ENCODE data around the gene COL4A1. TPM values are rescaled to one million over a fixed set of nuclear protein-coding genes. Genes with fewer than 3 reads are reported as not detected.

Gene COL4A1
- total RNA-seq, 1 experiment from 2014 or later = not detected

DNA sequence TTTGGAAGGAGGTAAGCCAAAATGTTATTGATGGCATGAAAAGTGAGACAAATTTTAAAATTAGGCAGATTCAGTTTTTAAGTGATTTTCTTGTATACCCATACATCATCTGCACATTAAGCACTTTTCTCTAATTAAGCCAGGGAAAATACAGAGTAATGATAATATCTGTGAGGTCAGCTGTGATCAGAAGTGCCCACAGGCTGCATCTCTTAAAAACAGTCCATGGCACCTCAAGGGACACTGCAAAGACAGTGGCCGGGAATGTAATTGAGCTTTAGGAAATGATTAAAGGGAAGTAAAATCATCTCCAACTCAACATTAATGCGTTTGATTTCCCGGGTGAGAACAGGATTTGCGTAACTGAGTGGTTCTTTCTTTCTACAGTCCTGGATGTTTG, 2.0 kb downstream of the COL4A1 start:
- no peak for DNase-seq
- Histone ChIP-seq H3K9ac (ENCODE audit: low read length) (no peak overlapping the region), H2AFZ (ENCODE audit: low read length) (no peak overlapping the region), H3K27ac (ENCODE audit: low read length) (no peak overlapping the region), H3K79me2 (ENCODE audit: low read length) (no peaks in the 10 kb centered on the region), H3K9me3 (ENCODE audit: low read length) (no peaks in the 10 kb centered on the region), H3K4me1 (ENCODE audit: low read length) (no peaks in the 10 kb centered on the region), H3K36me3 (ENCODE audit: insufficient read depth, low read length) (no peaks in the 10 kb centered on the region), H3K9me2 (replicated peaks; ENCODE audit: insufficient read depth, low read length) (no peaks in the 10 kb centered on the region), H3K4me2 (ENCODE audit: low read depth, low read length, poor library complexity, severe bottlenecking) (no peak overlapping the region), H3K27me3 (ENCODE audit: low read length) (no peaks in the 10 kb centered on the region), H3K4me3 (ENCODE audit: low read length) (no peak overlapping the region), H4K20me1 (ENCODE audit: insufficient read depth, low read depth, low read length) (no peaks in the 10 kb centered on the region)

DNA sequence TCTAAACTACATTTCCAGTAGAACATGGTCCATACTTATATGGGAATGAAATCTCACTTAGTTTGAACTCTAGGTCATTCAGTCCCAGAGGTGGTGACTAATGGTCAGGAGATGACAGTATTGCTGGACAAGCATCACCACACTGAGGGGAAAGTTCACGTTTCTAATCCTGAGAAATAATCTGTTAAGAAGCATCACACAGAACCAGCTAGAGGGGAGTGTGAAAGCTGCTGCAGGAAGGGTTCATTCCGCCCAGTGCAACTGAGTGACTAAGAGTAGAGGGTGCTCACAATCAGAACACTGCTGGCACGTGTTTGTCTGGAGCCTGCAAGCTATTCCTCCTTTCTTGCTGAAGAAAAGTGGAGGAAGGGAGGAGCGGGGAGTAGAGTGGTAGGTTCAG, 2.7 kb downstream of the COL4A1 start:
- Histone ChIP-seq H3K9me3 (ENCODE audit: low read length) (no peaks in the 10 kb centered on the region), H3K4me3 (ENCODE audit: low read length) (no peak overlapping the region), H4K20me1 (ENCODE audit: insufficient read depth, low read depth, low read length) (no peaks in the 10 kb centered on the region), H2AFZ (ENCODE audit: low read length) (no peak overlapping the region), H3K36me3 (ENCODE audit: insufficient read depth, low read length) (no peaks in the 10 kb centered on the region), H3K27me3 (ENCODE audit: low read length) (no peaks in the 10 kb centered on the region), H3K4me1 (ENCODE audit: low read length) (no peaks in the 10 kb centered on the region), H3K4me2 (ENCODE audit: low read depth, low read length, poor library complexity, severe bottlenecking) (no peak overlapping the region), H3K79me2 (ENCODE audit: low read length) (no peaks in the 10 kb centered on the region), H3K27ac (ENCODE audit: low read length) (no peak overlapping the region), H3K9me2 (replicated peaks; ENCODE audit: insufficient read depth, low read length) (no peaks in the 10 kb centered on the region), H3K9ac (ENCODE audit: low read length) (no peak overlapping the region)
- no peak for DNase-seq

DNA sequence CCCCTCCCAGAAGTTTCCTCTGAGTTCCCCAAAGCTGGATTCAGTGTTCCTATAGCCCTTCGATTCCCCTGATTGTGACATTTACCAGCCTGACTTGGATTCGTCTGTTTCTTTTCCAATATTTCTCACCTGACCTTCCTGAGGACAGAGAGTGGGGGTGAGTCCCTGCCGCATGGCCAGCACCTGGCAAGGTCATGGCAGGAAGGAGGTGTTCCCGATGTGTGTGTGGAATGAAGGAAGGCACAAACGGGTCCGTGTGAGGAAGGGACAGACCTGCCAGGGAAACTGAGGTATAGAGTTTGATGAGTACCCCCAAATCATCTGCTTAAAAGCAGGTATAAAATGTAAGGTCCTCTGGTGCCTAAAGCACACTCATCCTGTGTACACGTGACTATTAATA, 3.3 kb downstream of the COL4A1 start:
- no peak for DNase-seq

DNA sequence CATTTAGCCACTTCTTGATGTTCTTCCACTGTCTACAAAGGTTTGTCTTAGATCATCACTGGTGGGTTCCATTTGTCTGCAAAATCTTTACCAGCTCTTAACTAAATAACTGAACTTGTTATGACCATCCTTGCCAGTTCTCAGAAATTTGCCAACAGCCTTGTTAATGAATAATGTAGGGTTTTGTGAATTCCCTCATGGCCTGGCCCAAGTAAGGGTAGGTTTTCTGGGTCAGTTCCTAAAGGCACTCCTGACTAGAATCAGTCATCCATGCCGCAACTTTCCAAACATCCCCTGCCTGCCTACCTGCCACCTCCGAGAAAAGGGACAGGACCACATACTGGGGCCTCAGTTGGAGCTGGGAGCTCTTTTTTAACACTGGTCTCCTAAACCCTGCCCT, 4.0 kb downstream of the COL4A1 start:
- H3K36me3 ChIP-seq (ENCODE audit: insufficient read depth, low read length) = no peaks in the 10 kb centered on the region
- H3K9me2 ChIP-seq (replicated peaks; ENCODE audit: insufficient read depth, low read length) = no peaks in the 10 kb centered on the region
- no peak overlapping the region for H2AFZ ChIP-seq (ENCODE audit: low read length)
- H3K9me3 ChIP-seq (ENCODE audit: low read length) = no peaks in the 10 kb centered on the region
- no peak overlapping the region for H3K9ac ChIP-seq (ENCODE audit: low read length)
- H3K27me3 ChIP-seq (ENCODE audit: low read length) = no peaks in the 10 kb centered on the region
- H3K4me1 ChIP-seq (ENCODE audit: low read length) = no peaks in the 10 kb centered on the region
- no peak overlapping the region for H3K27ac ChIP-seq (ENCODE audit: low read length)
- DNase-seq = no peak
- H4K20me1 ChIP-seq (ENCODE audit: insufficient read depth, low read depth, low read length) = no peaks in the 10 kb centered on the region
- no peak overlapping the region for H3K4me2 ChIP-seq (ENCODE audit: low read depth, low read length, poor library complexity, severe bottlenecking)
- H3K4me3 ChIP-seq (ENCODE audit: low read length) = no peak overlapping the region
- no peaks in the 10 kb centered on the region for H3K79me2 ChIP-seq (ENCODE audit: low read length)

More for the DNA sequence above, 3.3 kb downstream of the COL4A1 start:
- Histone ChIP-seq H3K27me3 (ENCODE audit: low read length) (no peaks in the 10 kb centered on the region), H2AFZ (ENCODE audit: low read length) (no peak overlapping the region), H3K36me3 (ENCODE audit: insufficient read depth, low read length) (no peaks in the 10 kb centered on the region), H4K20me1 (ENCODE audit: insufficient read depth, low read depth, low read length) (no peaks in the 10 kb centered on the region), H3K9ac (ENCODE audit: low read length) (no peak overlapping the region), H3K9me3 (ENCODE audit: low read length) (no peaks in the 10 kb centered on the region), H3K4me3 (ENCODE audit: low read length) (no peak overlapping the region), H3K4me2 (ENCODE audit: low read depth, low read length, poor library complexity, severe bottlenecking) (no peak overlapping the region), H3K9me2 (replicated peaks; ENCODE audit: insufficient read depth, low read length) (no peaks in the 10 kb centered on the region), H3K4me1 (ENCODE audit: low read length) (no peaks in the 10 kb centered on the region), H3K27ac (ENCODE audit: low read length) (no peak overlapping the region), H3K79me2 (ENCODE audit: low read length) (no peaks in the 10 kb centered on the region)

DNA sequence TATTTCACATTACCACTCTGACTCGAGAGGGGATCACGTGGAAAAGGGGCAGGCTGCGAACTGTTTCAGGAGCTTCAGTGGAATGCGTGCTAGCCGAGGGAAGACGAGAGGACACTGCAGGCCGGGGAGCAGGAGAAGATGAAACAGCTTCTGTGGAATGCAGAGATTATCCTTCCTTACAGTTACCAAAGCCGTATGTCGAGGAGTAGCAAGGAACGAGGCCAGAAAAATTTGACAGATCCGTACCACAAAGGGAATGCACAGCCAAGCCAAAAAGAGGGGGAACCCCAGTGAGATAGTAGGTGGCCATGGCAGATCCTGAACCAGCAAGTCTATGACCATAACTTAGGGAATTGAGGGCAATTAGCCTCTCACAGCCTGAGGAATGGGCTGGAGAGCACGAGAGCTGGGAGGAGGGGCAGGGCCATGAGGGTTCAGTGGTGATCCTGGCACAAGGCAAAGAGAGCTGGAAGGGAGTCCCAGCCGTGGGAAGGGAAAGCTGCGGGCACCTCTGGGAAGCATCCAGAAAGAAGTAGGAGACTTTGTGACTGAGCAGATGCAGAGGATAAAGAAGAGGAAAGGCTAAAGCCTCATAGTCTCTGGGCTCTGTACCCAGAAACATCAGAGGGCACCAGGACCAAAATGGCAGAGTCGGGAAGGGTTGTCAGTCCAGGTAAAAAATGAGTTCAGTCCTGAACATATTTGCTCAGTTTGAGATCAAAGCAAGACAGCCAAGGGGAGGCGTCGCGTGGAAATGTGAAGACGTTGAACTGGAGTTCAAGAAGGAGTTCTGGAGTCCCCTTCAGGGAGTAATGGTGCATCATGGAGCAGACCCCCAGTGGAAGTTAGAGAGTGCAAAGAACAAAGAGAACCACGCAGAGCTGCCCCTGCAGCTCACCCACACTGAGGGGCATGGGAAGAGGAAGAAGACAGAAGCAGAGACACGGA, 5.1 kb downstream of the COL4A1 start:
- Histone ChIP-seq H3K4me1 (ENCODE audit: low read length) (no peaks in the 10 kb centered on the region), H4K20me1 (ENCODE audit: insufficient read depth, low read depth, low read length) (no peaks in the 10 kb centered on the region), H3K9ac (ENCODE audit: low read length) (no peak overlapping the region), H3K36me3 (ENCODE audit: insufficient read depth, low read length) (no peaks in the 10 kb centered on the region), H3K27ac (ENCODE audit: low read length) (no peak overlapping the region), H3K9me2 (replicated peaks; ENCODE audit: insufficient read depth, low read length) (no peaks in the 10 kb centered on the region), H3K9me3 (ENCODE audit: low read length) (no peaks in the 10 kb centered on the region), H3K4me2 (ENCODE audit: low read depth, low read length, poor library complexity, severe bottlenecking) (no peak overlapping the region), H2AFZ (ENCODE audit: low read length) (no peak overlapping the region), H3K4me3 (ENCODE audit: low read length) (no peak overlapping the region), H3K27me3 (ENCODE audit: low read length) (no peaks in the 10 kb centered on the region), H3K79me2 (ENCODE audit: low read length) (no peaks in the 10 kb centered on the region)
- no peak for DNase-seq

DNA sequence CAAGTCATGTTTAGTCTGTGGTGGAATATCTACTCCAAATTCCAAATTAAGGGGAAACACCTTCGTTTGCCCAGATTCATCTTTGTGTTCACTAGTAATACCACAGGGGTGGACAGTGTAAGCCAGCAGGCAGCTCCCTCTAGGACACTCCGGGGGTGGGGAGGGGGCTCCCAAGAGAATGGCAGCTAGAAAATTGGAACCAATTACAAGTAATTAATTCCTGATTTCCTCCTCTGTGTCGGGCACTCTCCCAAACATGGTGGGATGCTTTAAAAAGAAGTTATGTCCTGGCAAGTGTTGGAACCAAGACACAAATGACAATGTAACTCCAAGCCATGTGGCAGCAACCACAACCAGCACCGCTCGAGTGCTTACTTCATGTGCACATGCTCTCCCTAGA, 5.9 kb downstream of the COL4A1 start:
- Histone ChIP-seq H3K79me2 (ENCODE audit: low read length) (no peaks in the 10 kb centered on the region), H3K27me3 (ENCODE audit: low read length) (no peaks in the 10 kb centered on the region)

DNA sequence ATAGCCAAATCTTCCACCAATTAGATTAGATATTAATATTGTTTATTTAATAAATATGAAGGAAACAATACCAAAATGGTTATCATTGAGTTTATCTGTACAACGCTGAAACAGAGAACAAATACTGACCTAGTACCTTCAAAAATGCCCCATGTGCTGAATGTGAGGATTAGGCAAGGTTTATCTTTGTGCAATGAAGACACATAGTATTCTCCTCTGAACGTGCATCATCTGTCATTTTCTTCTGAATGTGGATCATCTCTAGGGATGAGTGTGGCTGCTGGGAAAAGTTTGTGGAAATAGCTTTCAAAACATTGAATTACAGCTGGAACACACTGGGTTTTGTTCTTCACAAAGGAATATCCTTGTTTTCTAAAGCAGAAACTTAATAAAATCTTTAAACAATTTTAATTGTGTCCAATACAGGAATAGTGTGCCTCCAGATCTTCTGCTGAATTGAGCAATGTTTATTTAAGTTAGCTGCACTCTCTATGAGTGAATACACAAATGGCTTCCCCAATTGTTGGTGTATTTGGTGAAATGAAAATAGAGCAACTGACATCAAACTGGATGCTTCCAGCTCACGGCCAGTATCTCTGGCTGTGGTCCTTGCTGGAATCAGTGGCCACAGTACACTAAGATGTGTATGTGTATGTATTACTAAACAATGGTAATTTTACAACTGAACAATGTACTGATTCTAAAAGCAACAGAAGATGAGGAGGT, 6.7 kb downstream of the COL4A1 start:
- no peak for DNase-seq
- Histone ChIP-seq H4K20me1 (ENCODE audit: insufficient read depth, low read depth, low read length) (no peaks in the 10 kb centered on the region), H3K79me2 (ENCODE audit: low read length) (no peaks in the 10 kb centered on the region), H3K9me3 (ENCODE audit: low read length) (no peaks in the 10 kb centered on the region), H3K27me3 (ENCODE audit: low read length) (no peaks in the 10 kb centered on the region), H3K36me3 (ENCODE audit: insufficient read depth, low read length) (no peaks in the 10 kb centered on the region), H3K4me3 (ENCODE audit: low read length) (no peak overlapping the region), H3K9me2 (replicated peaks; ENCODE audit: insufficient read depth, low read length) (no peaks in the 10 kb centered on the region), H3K4me1 (ENCODE audit: low read length) (no peaks in the 10 kb centered on the region), H3K9ac (ENCODE audit: low read length) (no peak overlapping the region), H3K27ac (ENCODE audit: low read length) (no peak overlapping the region), H3K4me2 (ENCODE audit: low read depth, low read length, poor library complexity, severe bottlenecking) (no peak overlapping the region), H2AFZ (ENCODE audit: low read length) (no peak overlapping the region)

More for the DNA sequence above, 5.9 kb downstream of the COL4A1 start:
- Histone ChIP-seq H3K9ac (ENCODE audit: low read length) (no peak overlapping the region), H3K9me3 (ENCODE audit: low read length) (no peaks in the 10 kb centered on the region), H3K27ac (ENCODE audit: low read length) (no peak overlapping the region), H4K20me1 (ENCODE audit: insufficient read depth, low read depth, low read length) (no peaks in the 10 kb centered on the region), H3K4me2 (ENCODE audit: low read depth, low read length, poor library complexity, severe bottlenecking) (no peak overlapping the region), H3K4me3 (ENCODE audit: low read length) (no peak overlapping the region), H2AFZ (ENCODE audit: low read length) (no peak overlapping the region), H3K9me2 (replicated peaks; ENCODE audit: insufficient read depth, low read length) (no peaks in the 10 kb centered on the region), H3K36me3 (ENCODE audit: insufficient read depth, low read length) (no peaks in the 10 kb centered on the region), H3K4me1 (ENCODE audit: low read length) (no peaks in the 10 kb centered on the region)
- DNase-seq = no peak

DNA sequence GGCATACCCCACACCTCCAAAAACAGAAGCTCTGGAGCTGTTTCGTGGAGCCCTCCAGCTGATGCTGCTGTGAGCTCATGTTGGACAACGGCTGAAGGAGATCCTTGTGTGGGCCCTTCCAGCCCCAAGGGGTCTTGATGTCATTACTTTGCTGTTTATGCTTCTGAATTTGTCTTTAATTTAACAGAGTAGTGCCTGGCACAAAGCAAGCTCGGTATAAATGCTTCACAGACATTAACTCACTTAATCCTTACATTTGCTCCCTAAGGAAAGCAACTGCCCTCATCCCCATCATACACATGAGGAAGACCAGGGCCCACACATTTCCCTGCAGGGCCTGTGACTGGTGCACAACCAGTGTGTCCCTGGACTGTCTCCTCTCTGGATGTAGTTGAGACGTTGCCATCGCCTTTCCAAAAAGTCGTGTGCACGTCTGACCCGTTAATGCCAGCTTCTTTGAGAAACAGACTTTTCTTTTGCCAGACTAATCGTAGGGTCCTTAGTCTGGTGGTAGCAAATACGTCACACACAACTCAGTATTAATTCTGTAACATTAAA, 7.6 kb downstream of the COL4A1 start:
- Histone ChIP-seq H2AFZ (ENCODE audit: low read length) (no peak overlapping the region), H3K27me3 (ENCODE audit: low read length) (no peaks in the 10 kb centered on the region), H4K20me1 (ENCODE audit: insufficient read depth, low read depth, low read length) (no peaks in the 10 kb centered on the region), H3K9me3 (ENCODE audit: low read length) (no peaks in the 10 kb centered on the region), H3K4me3 (ENCODE audit: low read length) (no peak overlapping the region), H3K9me2 (replicated peaks; ENCODE audit: insufficient read depth, low read length) (no peaks in the 10 kb centered on the region), H3K4me2 (ENCODE audit: low read depth, low read length, poor library complexity, severe bottlenecking) (no peak overlapping the region), H3K4me1 (ENCODE audit: low read length) (no peaks in the 10 kb centered on the region), H3K36me3 (ENCODE audit: insufficient read depth, low read length) (no peaks in the 10 kb centered on the region), H3K27ac (ENCODE audit: low read length) (no peak overlapping the region), H3K9ac (ENCODE audit: low read length) (no peak overlapping the region), H3K79me2 (ENCODE audit: low read length) (no peaks in the 10 kb centered on the region)
- DNase-seq = no peak

Data from Karpas-422 (cell line).